Endothelial cell of umbilical vein (primary cell): ENCODE measurements around the gene PET100. TPM values are rescaled to one million over a fixed set of nuclear protein-coding genes. Genes with fewer than 3 reads are reported as not detected.

Experiments used
- BruUV-seq: library from RNA; stranded (reverse); fragments of 400-500 nt; replicated peaks from 2 replicates; lab custom pipeline; 2021; lab: Mats Ljungman, UMichigan
- CTCF ChIA-PET: fragments of 300-600, 350-600 bp; sonication (Branson Sonifier 250); formaldehyde crosslinking; loops from one replicate; lab custom pipeline; 2021; ENCODE audit warnings: antibody characterized with exemption, inconsistent platforms; lab: Charles Lee
- POLR2A ChIA-PET: fragments of 300-600, 350-600 bp; sonication (Branson Sonifier 250); formaldehyde crosslinking; loops from one replicate; lab custom pipeline; 2021; ENCODE audit warnings: antibody characterized with exemption, inconsistent platforms; lab: Charles Lee
- DNase-seq: peaks from one replicate; pipeline ENCODE4 v3.0.0-alpha.2; 2011; ENCODE audit warnings: low read depth, low spot score
- FAIRE-seq: peaks from 2 replicates; lab custom pipeline; 2011; peaks lifted over from hg19 to GRCh38; lab: Jason Lieb, UNC
- H2AFZ ChIP-seq: 2 replicates; pipeline ENCODE4 v1.6.0; 2012; ENCODE audit warnings: low read depth, low read length, control low read depth, inconsistent platforms
- H3K27ac ChIP-seq: 2 replicates; pipeline ENCODE4 v1.5.1; 2011; ENCODE audit warnings: low read depth, mild to moderate bottlenecking, control low read depth, low read length, moderate library complexity; ENCODE audit not compliant: insufficient read depth
- H3K27me3 ChIP-seq, 2 experiments: 2 replicates each; pipeline versions ENCODE4 v1.6.0 to v1.6.1; 2011; ENCODE audit warnings: low read length in 2 of 2, mixed read lengths in 1 of 2; ENCODE audit not compliant: control insufficient read depth in 2 of 2, insufficient read depth in 2 of 2
- H3K36me3 ChIP-seq, 2 experiments: 2 replicates in 1 of 2; 3 replicates in 1 of 2; pipeline ENCODE4 v1.5.1; 2011; ENCODE audit warnings: low read length in 2 of 2, mild to moderate bottlenecking in 1 of 2, moderate library complexity in 1 of 2; ENCODE audit not compliant: control insufficient read depth in 2 of 2, insufficient read depth in 2 of 2; ENCODE audit errors: extremely low read depth in 1 of 2
- H3K4me1 ChIP-seq: 3 replicates; pipeline ENCODE4 v1.5.1; 2011; ENCODE audit warnings: mild to moderate bottlenecking, low read length; ENCODE audit not compliant: control insufficient read depth, insufficient read depth; ENCODE audit errors: extremely low read depth
- H3K4me2 ChIP-seq: 2 replicates; pipeline ENCODE4 v1.6.1; 2011; ENCODE audit warnings: low read length, control low read depth, mixed read lengths; ENCODE audit not compliant: insufficient read depth
- H3K4me3 ChIP-seq, 3 experiments: fragments of 200-600 bp in 1 of 3; sonication (generic), shearing (Covaris generic) in 1 of 3; replicated peaks in 1 of 3; 2 replicates each; pipeline ENCODE4 v1.5.1; 2011 to 2016; ENCODE audit warnings: control low read depth in 3 of 3, low read length in 3 of 3, mild to moderate bottlenecking in 2 of 3, inconsistent platforms in 1 of 3, low read depth in 1 of 3, moderate library complexity in 1 of 3; ENCODE audit not compliant: insufficient read depth in 1 of 3
- H3K79me2 ChIP-seq: 2 replicates; pipeline ENCODE4 v1.6.0; 2012; ENCODE audit warnings: low read length, inconsistent platforms; ENCODE audit not compliant: control insufficient read depth, insufficient read depth
- H3K9ac ChIP-seq: replicated peaks from 2 replicates; pipeline ENCODE3; 2011; ENCODE audit warnings: low read length, control low read depth; ENCODE audit not compliant: insufficient read depth; ENCODE audit errors: extremely low read depth
- H3K9me1 ChIP-seq: replicated peaks from 3 replicates; pipeline ENCODE4 v1.6.0; 2011; ENCODE audit warnings: mild to moderate bottlenecking, low read length; ENCODE audit not compliant: control insufficient read depth, insufficient read depth; ENCODE audit errors: extremely low read depth
- H3K9me3 ChIP-seq: replicated peaks from 2 replicates; pipeline ENCODE4 v1.5.1; 2012; ENCODE audit warnings: low read length, inconsistent platforms; ENCODE audit not compliant: control insufficient read depth, insufficient read depth
- H4K20me1 ChIP-seq: replicated peaks from 2 replicates; pipeline ENCODE3; 2011; ENCODE audit warnings: mild to moderate bottlenecking, low read length; ENCODE audit not compliant: control insufficient read depth, insufficient read depth; ENCODE audit errors: extremely low read depth
- EZH2 ChIP-seq: IDR thresholded peaks from 2 replicates; pipeline ENCODE4 v1.6.1; 2012; ENCODE audit warnings: borderline replicate concordance, low read depth, mild to moderate bottlenecking, moderate library complexity, low read length, inconsistent platforms; ENCODE audit not compliant: severe bottlenecking
- FOS ChIP-seq: IDR thresholded peaks from 2 replicates; pipeline ENCODE4 v1.6.1; 2011; ENCODE audit warnings: mild to moderate bottlenecking, low read length, moderate library complexity, borderline replicate concordance; ENCODE audit not compliant: insufficient read depth
- MAX ChIP-seq: IDR thresholded peaks from 2 replicates; pipeline ENCODE4 v1.6.1; 2011; ENCODE audit not compliant: insufficient read depth, insufficient read length
- POLR2A ChIP-seq: IDR thresholded peaks from 2 replicates; pipeline ENCODE4 v1.6.1; 2012; ENCODE audit warnings: low read depth, mild to moderate bottlenecking, control low read depth, low read length
- dilution Hi-C: fragments of 300-500 bp; cut with MboI; formaldehyde crosslinking; loops from one replicate; pipeline ENCODE4 v1.15.0; 2019; ENCODE audit warnings: low sequenced_read_pairs; ENCODE audit not compliant: extremely low pct_ligation_motif_present
- intact Hi-C: fragments of 100-400 bp; cut with micrococcal nuclease; formaldehyde crosslinking; loops from one replicate; pipeline ENCODE4 v1.10.0; 2022
- polyA plus RNA-seq, 4 experiments: library from polyadenylated mRNA; depleted of rRNA in 3 of 4; stranded (reverse) in 3 of 4; unstranded in 1 of 4; fragments of >200 nt; gene quantifications; 2 replicates each; pipeline versions ENCODE4 v1.2.1 to v1.2.3, GENCODE V29; 2011 to 2012; ENCODE audit warnings: missing spikeins in 1 of 4
- total RNA-seq: library from RNA; stranded (reverse); gene quantifications from 2 replicates; pipeline ENCODE4 v1.2.3, GENCODE V29; 2021

Gene PET100
- total and polyA plus RNA-seq, 2 donors (not counting 3 experiments of a cell fraction or from before 2014, with no cell fraction given): 55.0 to 172 TPM

- Histone ChIP-seq H2AFZ (no peak overlapping the region), H3K9me1 (no peaks in the 10 kb centered on the region), H3K27me3 (peaks cover 17% of the 10 kb centered on the region in 2 experiments), H3K27ac (no peak overlapping the region), H3K4me1 (no peaks in the 10 kb centered on the region), H3K4me2 (no peak overlapping the region), H4K20me1 (no peaks in the 10 kb centered on the region), H3K9ac (no peak overlapping the region), H3K9me3 (no peaks in the 10 kb centered on the region), H3K4me3 (no peak overlapping the region), H3K36me3 (no peaks in the 10 kb centered on the region), H3K79me2 (no peaks in the 10 kb centered on the region)
- TF ChIP-seq EZH2: no peak
- intact Hi-C loops (no loop called here), dilution Hi-C loops (no loop called here)
- no TSS peak for BruUV-seq
- DNase-seq (no peak), FAIRE-seq (no peak)
- ChIA-PET POLR2A (no interaction called here), CTCF (no interaction called here)
Observed at GRCh38 chr19:7600721-7601120, 28.9 kb upstream of the PET100 start.

GRCh38 chr19:7602240-7602934 is 27.2 kb upstream of the PET100 start:
- Histone ChIP-seq H3K4me1 (no peaks in the 10 kb centered on the region), H3K79me2 (no peaks in the 10 kb centered on the region), H3K27ac (no peak overlapping the region), H3K36me3 (no peaks in the 10 kb centered on the region), H3K9ac (no peak overlapping the region), H3K4me3 (no peak overlapping the region), H3K4me2 (no peak overlapping the region), H3K9me3 (no peaks in the 10 kb centered on the region), H4K20me1 (no peaks in the 10 kb centered on the region), H2AFZ (no peak overlapping the region), H3K27me3 (peaks cover 5 to 7% of the 10 kb centered on the region in 2 experiments), H3K9me1 (no peaks in the 10 kb centered on the region)
- FAIRE-seq: no peak
- no peak for TF ChIP-seq FOS
- TF ChIP-seq POLR2A: no peak
- TF ChIP-seq MAX: no peak
- no TSS peak for BruUV-seq
- CTCF ChIA-PET: interaction anchor here (0.6 kb wide), 1 partner anchor 638 kb away, joined by 3 read pairs; no protein-coding TSS in a partner anchor
- dilution Hi-C loops: no loop called here
- no peak for DNase-seq
- POLR2A ChIA-PET: interaction anchor here (0.6 kb wide), 1 partner anchor 500 kb away, joined by 3 read pairs; no protein-coding TSS in a partner anchor
- intact Hi-C loops: no loop called here
